NT2/D1 (cell line): Measurements from ENCODE around the gene AGRP.

Experiments
- DNase-seq: peaks from one replicate; pipeline ENCODE4 v3.0.0-alpha.2; 2011; ENCODE audit warnings: low read depth, low spot score
- H3K27me3 ChIP-seq: 2 replicates; pipeline ENCODE4 v1.6.0; 2011; ENCODE audit warnings: mild to moderate bottlenecking; ENCODE audit not compliant: insufficient read length, insufficient read depth
- H3K36me3 ChIP-seq: 2 replicates; pipeline ENCODE4 v1.6.1; 2011; ENCODE audit warnings: mild to moderate bottlenecking, low read length, mixed read lengths; ENCODE audit not compliant: insufficient read depth, insufficient read length
- H3K4me1 ChIP-seq: 2 replicates; pipeline ENCODE4 v1.5.1; 2011; ENCODE audit not compliant: insufficient read depth, insufficient read length
- H3K4me3 ChIP-seq: 2 replicates; pipeline ENCODE4 v1.5.1; 2011; ENCODE audit warnings: low read depth; ENCODE audit not compliant: insufficient read length
- H3K9ac ChIP-seq: 2 replicates; pipeline ENCODE4 v1.6.0; 2011; ENCODE audit warnings: low read depth; ENCODE audit not compliant: insufficient read length
- H3K9me3 ChIP-seq: 2 replicates; pipeline ENCODE4 v1.5.1; 2011; ENCODE audit warnings: mild to moderate bottlenecking, low read length; ENCODE audit not compliant: insufficient read depth
- SUZ12 ChIP-seq: IDR thresholded peaks from 2 replicates; pipeline ENCODE4 v1.6.1; 2011; ENCODE audit not compliant: insufficient read length, insufficient read depth; ENCODE audit errors: extremely low read depth
- YY1 ChIP-seq: IDR thresholded peaks from 2 replicates; pipeline ENCODE4 v1.6.1; 2011; ENCODE audit not compliant: insufficient read length, insufficient read depth
- ZNF274 ChIP-seq: IDR thresholded peaks from 2 replicates; pipeline ENCODE4 v1.6.1; 2011; ENCODE audit warnings: mild to moderate bottlenecking, low read depth, low read length

The AGRP gene

DNA sequence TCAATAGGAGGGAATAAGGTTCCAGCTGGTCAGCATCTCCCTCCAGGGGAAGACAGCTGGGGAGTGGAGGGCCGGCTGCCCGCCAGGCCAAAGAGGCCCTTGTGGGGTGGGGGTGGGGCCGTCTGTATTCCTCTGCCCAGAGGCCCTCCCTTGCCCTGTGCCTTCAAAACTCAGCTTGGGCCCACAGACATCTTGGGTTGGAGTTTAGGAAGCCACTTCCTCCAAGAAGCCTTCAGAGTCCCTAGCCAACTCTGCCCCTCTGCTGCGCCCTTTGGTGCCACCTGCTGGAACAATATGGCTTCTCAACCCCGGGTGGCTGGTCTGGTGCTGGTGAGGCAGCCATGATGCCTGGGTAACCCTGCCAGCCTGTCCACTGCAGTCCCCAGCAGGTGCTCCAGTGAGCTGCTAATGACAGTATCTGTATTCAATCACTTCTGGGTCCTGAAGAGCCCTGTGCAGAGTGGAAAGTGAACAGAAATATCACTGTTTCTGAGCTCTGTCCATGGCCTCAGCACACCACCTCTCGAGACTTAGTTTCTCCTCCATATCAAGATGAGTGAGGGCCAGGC, 35.8 kb downstream of the AGRP start:
- Histone ChIP-seq H3K4me1 (peaks cover 23% of the 10 kb centered on the region), H3K36me3 (peaks cover 77% of the 10 kb centered on the region), H3K9me3 (0 out of 2 replicates have a peak, but pooled peaks cover 5% of the 10 kb centered on the region), H3K27me3 (no peaks in the 10 kb centered on the region), H3K9ac (no peak overlapping the region), H3K4me3 (no peak overlapping the region)
- TF ChIP-seq ZNF274 (no peak), SUZ12 (no peak), YY1 (no peak)
- peak; percentile 48 for DNase-seq

DNA sequence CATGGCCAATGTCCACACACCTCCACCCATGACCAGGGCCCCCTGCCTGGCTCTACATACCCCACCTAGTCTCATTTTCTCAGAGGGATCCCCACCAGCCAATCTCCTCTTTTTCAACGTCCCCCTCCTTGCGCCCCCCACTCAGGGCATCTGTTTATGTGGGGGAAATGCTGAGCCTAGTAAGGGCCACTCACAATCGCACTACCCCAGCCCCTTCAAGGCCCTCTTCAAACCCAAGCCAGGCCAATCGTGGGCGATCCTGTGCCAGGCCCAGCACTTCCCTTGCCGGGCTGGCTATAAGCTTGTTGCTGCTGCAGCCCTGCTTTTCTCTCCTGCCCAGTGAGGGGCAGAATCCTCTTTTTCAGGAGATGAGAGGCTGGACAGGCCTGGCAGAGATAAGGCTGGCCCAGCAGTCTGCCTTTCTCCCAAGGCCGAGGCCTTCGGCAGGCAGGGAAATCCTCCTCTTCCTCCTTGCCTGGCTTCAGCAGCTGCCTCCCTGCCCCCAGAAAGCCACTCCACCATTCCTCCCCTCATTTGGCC, 36.3 kb downstream of the AGRP start:
- H3K4me3 ChIP-seq = no peak overlapping the region
- no peak for DNase-seq
- H3K4me1 ChIP-seq = peaks cover 27% of the 10 kb centered on the region
- 0 out of 2 replicates have a peak, but pooled peaks cover 5% of the 10 kb centered on the region for H3K9me3 ChIP-seq
- no peak for TF ChIP-seq YY1
- no peak for TF ChIP-seq ZNF274
- TF ChIP-seq SUZ12 = no peak
- H3K9ac ChIP-seq = peak overlapping the region; percentile 15
- H3K36me3 ChIP-seq = peaks cover 75% of the 10 kb centered on the region
- H3K27me3 ChIP-seq = no peaks in the 10 kb centered on the region

DNA sequence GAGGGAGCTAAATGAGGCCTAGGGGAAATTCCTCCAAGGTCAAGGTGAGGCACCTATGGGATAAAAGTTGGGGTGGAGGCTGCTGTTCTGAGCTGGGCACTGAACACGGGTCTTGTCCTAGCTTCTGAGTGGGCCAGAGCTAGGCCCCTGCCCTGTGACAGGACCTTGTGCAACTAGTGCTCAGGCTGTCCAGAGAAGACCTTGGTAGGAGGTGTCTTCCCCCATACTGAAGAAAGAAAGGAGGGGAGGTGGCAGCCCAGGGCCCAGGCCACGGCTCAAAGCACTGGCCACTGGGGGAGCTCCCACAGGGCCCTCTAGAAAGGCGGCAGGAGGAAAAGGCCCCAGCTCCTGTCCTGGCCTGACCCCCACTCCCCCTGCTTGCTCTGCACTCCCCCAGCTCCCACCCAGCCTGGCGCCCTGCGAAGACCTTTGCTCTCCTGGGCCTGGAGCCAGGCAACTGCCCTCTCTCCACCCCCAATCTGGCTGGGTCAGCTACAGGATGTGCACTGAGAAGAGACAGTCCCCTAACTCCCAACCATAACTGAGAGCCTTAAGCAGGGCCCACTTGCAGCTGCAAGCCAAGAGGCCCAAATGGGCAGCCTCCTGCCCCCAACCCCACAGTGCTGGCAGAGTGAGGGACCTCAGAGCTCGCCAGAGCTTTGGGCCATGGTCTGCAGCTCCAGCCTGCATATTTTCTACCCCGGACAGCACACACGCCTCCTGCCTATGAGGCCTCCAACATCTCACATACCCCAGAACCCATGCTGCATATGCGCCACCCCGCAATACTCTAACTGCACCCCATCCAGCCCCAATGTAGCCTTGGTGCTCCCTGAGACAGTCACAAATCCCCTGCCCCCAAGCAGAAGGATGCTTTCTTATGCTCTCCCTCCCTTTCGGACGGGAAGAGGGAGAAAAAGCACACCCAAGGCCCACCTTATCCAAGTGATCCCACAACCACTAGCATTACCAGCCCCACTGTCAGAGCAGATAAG, 37.1 kb downstream of the AGRP start:
- no peak for DNase-seq
- no peak overlapping the region for H3K4me3 ChIP-seq
- no peaks in the 10 kb centered on the region for H3K27me3 ChIP-seq
- TF ChIP-seq YY1 (no peak), ZNF274 (no peak), SUZ12 (no peak)
- H3K4me1 ChIP-seq = peaks cover 29% of the 10 kb centered on the region
- H3K9ac ChIP-seq = peak overlapping the region; percentile 15
- H3K36me3 ChIP-seq = peaks cover 72% of the 10 kb centered on the region
- H3K9me3 ChIP-seq = 0 out of 2 replicates have a peak, but pooled peaks cover 5% of the 10 kb centered on the region

DNA sequence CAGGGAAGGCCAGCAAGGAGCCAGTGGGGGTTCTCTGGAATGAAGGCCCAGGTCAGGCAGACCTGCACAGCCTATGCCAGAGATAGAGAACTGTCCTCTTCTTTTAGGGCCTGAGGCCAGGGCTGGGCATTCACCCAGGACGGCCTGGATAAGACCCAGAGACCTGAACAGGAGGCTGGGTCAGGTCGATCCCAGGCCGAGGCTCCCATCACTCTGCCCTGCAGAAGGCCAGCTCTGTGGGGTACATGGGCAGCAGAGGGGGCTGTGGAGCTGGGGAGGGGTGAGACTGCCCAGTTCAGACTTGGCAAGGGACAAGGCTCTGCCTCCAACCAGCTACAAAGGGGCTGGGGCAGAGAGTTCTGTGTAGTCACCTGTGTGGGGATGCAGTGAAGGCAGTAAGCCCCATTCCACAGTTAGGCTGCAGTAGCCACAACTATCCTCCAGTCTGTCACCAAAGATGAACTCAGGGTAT, 37.9 kb downstream of the AGRP start:
- peaks cover 72% of the 10 kb centered on the region for H3K36me3 ChIP-seq
- H3K27me3 ChIP-seq = no peaks in the 10 kb centered on the region
- no peak overlapping the region for H3K4me3 ChIP-seq
- H3K4me1 ChIP-seq = peaks cover 29% of the 10 kb centered on the region
- H3K9me3 ChIP-seq = 0 out of 2 replicates have a peak, but pooled peaks cover 5% of the 10 kb centered on the region
- H3K9ac ChIP-seq = no peak overlapping the region
- TF ChIP-seq YY1 (no peak), ZNF274 (no peak)
- no peak for DNase-seq

DNA sequence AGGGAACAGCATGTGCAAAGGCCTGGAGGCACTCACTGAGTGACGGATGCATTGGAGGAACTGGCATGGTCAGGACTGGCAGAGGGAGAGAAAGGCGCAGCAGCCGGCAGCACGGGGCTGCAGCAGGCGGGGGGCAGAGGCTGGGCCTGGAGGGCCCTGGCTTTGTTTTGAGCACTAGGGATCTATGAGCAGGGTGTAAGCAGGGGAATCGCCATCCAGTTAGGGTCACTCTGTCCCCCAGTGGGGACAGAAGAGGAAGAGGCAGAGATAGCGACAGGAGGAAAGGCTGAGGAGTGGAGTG, 38.3 kb downstream of the AGRP start:
- Histone ChIP-seq H3K27me3 (no peaks in the 10 kb centered on the region), H3K36me3 (peaks cover 73% of the 10 kb centered on the region), H3K9ac (no peak overlapping the region), H3K4me3 (no peak overlapping the region), H3K4me1 (peaks cover 29% of the 10 kb centered on the region), H3K9me3 (0 out of 2 replicates have a peak, but pooled peaks cover 5% of the 10 kb centered on the region)
- TF ChIP-seq ZNF274 (no peak), SUZ12 (no peak), YY1 (no peak)
- no peak for DNase-seq

DNA sequence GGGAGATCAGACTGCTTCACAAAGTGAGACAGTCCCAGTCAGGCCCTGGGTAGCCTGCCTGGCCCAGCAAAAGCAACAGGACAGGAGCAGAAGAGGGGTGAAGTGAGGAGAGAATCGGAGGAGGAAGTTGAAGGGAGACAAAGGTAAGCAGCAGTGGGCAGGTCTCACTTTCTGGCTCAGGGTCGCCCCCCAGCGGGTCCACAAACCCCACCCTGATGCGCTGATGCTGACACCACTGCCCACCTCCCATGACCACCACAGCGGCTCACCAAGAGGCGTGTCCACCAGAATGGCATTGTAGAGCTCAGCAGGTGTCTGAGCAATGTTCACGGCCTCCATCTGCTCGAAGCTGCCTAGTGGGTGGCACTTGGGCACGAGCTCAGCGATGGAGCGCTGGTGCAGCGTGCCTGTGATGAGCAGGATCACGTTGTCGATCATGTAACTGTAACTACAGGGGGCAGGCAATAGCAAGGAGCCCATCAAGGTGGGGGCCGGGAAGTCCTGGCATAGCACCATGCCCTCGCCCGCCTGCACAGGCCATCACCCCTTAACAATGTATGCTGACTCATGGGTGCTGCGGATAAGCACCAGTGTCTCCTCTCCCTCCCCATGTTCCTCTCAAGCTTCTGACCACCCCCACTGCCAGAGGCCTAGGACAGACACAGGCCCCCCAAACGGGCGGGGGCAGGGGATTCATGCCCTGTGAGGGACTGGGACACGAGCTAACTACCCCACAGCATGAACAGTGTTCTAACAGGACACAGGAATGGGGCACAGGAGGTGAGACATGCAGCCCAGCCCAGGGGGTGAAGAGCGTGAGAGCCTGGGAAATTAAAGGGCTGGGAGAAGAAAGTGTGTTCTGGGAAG, 38.9 kb downstream of the AGRP start:
- Histone ChIP-seq H3K9me3 (0 out of 2 replicates have a peak, but pooled peaks cover 5% of the 10 kb centered on the region), H3K4me3 (no peak overlapping the region), H3K27me3 (no peaks in the 10 kb centered on the region), H3K9ac (peak overlapping the region; percentile 23), H3K4me1 (peaks cover 29% of the 10 kb centered on the region), H3K36me3 (peaks cover 70% of the 10 kb centered on the region)
- TF ChIP-seq YY1 (no peak), ZNF274 (no peak), SUZ12 (no peak)
- DNase-seq = no peak
